Measurements from ENCODE around the gene SHB.

GRCh38 chr9:37943345-37944265, 125.4 kb downstream of the SHB start:
- TF ChIP-seq, protein P1, sequence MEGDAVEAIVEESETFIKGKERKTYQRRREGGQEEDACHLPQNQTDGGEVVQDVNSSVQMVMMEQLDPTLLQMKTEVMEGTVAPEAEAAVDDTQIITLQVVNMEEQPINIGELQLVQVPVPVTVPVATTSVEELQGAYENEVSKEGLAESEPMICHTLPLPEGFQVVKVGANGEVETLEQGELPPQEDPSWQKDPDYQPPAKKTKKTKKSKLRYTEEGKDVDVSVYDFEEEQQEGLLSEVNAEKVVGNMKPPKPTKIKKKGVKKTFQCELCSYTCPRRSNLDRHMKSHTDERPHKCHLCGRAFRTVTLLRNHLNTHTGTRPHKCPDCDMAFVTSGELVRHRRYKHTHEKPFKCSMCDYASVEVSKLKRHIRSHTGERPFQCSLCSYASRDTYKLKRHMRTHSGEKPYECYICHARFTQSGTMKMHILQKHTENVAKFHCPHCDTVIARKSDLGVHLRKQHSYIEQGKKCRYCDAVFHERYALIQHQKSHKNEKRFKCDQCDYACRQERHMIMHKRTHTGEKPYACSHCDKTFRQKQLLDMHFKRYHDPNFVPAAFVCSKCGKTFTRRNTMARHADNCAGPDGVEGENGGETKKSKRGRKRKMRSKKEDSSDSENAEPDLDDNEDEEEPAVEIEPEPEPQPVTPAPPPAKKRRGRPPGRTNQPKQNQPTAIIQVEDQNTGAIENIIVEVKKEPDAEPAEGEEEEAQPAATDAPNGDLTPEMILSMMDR (IDR thresholded peaks at IDR 0.05; ENCODE audit: low read length) = no peak
- no peak for TF ChIP-seq EZH2 (IDR thresholded peaks at IDR 0.05; ENCODE audit: borderline replicate concordance, low read length)

All from OCI-LY1 (cell line).